Panc1 (cell line): ENCODE results near the gene CYSRT1. TPM values are rescaled to one million over a fixed set of nuclear protein-coding genes. Genes with fewer than 3 reads are reported as not detected.

Source experiments
- total RNA-seq: library from RNA; stranded (reverse); gene quantifications from one replicate; pipeline ENCODE4 v1.2.1, GENCODE V29; 2021; ENCODE audit not compliant: unreplicated experiment

CYSRT1 gene
- total RNA-seq, 1 experiment from 2014 or later: 0.67 TPM

Other genes with a start within 250 kb of the CYSRT1 start
- 13.7 TPM for gene PTGDS, start 247.7 kb upstream of the CYSRT1 start, total RNA-seq
- 0.82 TPM for gene LCNL1, start 242.2 kb upstream of the CYSRT1 start, total RNA-seq
- 64.0 TPM for gene PAXX, start 232.8 kb upstream of the CYSRT1 start, total RNA-seq
- gene CLIC3, start 228.6 kb upstream of the CYSRT1 start, total RNA-seq: 6.2 TPM
- 27.0 TPM for gene ABCA2, start 196.9 kb upstream of the CYSRT1 start, total RNA-seq
- not detected for gene FUT7, start 193.1 kb upstream of the CYSRT1 start, total RNA-seq
- 43.5 TPM for gene NPDC1, start 179.0 kb upstream of the CYSRT1 start, total RNA-seq
- 2.8 TPM for gene ENTPD2, start 171.1 kb upstream of the CYSRT1 start, total RNA-seq
- 18.4 TPM for gene SAPCD2, start 154.6 kb upstream of the CYSRT1 start, total RNA-seq
- 23.1 TPM for gene UAP1L1, start 147.7 kb upstream of the CYSRT1 start, total RNA-seq
- gene MAN1B1, start 138.2 kb upstream of the CYSRT1 start, total RNA-seq: 57.2 TPM
- 236 TPM for gene DPP7, start 110.4 kb upstream of the CYSRT1 start, total RNA-seq
- 4.9 TPM for gene GRIN1, start 86.0 kb upstream of the CYSRT1 start, total RNA-seq
- 0.69 TPM for gene LRRC26, start 55.1 kb upstream of the CYSRT1 start, total RNA-seq
- gene TMEM210, start 53.1 kb upstream of the CYSRT1 start, total RNA-seq: not detected
- gene ANAPC2, start 36.6 kb upstream of the CYSRT1 start, total RNA-seq: 46.0 TPM
- gene SSNA1, start 36.5 kb upstream of the CYSRT1 start, total RNA-seq: 86.9 TPM
- 21.7 TPM for gene TPRN, start 24.4 kb upstream of the CYSRT1 start, total RNA-seq
- gene TMEM203, start 19.5 kb upstream of the CYSRT1 start, total RNA-seq: 25.4 TPM
- 15.6 TPM for gene NDOR1, start 19.5 kb upstream of the CYSRT1 start, total RNA-seq
- 11.5 TPM for gene RNF208, start 2.9 kb upstream of the CYSRT1 start, total RNA-seq
- gene RNF224, start 2.3 kb downstream of the CYSRT1 start, total RNA-seq: 0.15 TPM
- not detected for gene SLC34A3, start 5.7 kb downstream of the CYSRT1 start, total RNA-seq
- 265 TPM for gene TUBB4B, start 16.1 kb downstream of the CYSRT1 start, total RNA-seq
- 0.26 TPM for gene STPG3, start 26.1 kb downstream of the CYSRT1 start, total RNA-seq
- gene NELFB, start 30.2 kb downstream of the CYSRT1 start, total RNA-seq: 62.4 TPM
- 37.1 TPM for gene TOR4A, start 52.6 kb downstream of the CYSRT1 start, total RNA-seq
- 16.9 TPM for gene NRARP, start 77.1 kb downstream of the CYSRT1 start, total RNA-seq
- gene EXD3, start 198.0 kb downstream of the CYSRT1 start, total RNA-seq: 9.2 TPM
- gene NOXA1, start 198.2 kb downstream of the CYSRT1 start, total RNA-seq: 3.7 TPM
- gene ENTPD8, start 216.2 kb downstream of the CYSRT1 start, total RNA-seq: 3.9 TPM
- gene NSMF, start 234.2 kb downstream of the CYSRT1 start, total RNA-seq: 40.0 TPM